GM21717 (cell line): ENCODE results near the gene TLX2.

Source experiments
- ATAC-seq: cut with Tn5 transposase; IDR thresholded peaks from one replicate; pipeline ENCODE4 v1.9.1; 2021; ENCODE audit warnings: mild to moderate bottlenecking, moderate library complexity; ENCODE audit not compliant: unreplicated experiment

The TLX2 gene

GRCh38 chr2:74530239-74531187 lies 16.3 kb downstream of the TLX2 start:
- peak; percentile 30 for ATAC-seq

- no peak for ATAC-seq
Observed at GRCh38 chr2:74531666-74532065, 17.4 kb downstream of the TLX2 start.

- ATAC-seq, result no peak
Observed at GRCh38 chr2:74532222-74532621, 18.0 kb downstream of the TLX2 start.

GRCh38 chr2:74533464-74533863 lies 19.2 kb downstream of the TLX2 start:
- ATAC-seq, result no peak

- no peak for ATAC-seq
Observed at GRCh38 chr2:74534411-74534810, 20.2 kb downstream of the TLX2 start.

- no peak for ATAC-seq
Observed at GRCh38 chr2:74535440-74535965, 21.3 kb downstream of the TLX2 start.

GRCh38 chr2:74536166-74536950 lies 22.1 kb downstream of the TLX2 start:
- no peak for ATAC-seq

- ATAC-seq, result no peak
Observed at GRCh38 chr2:74537140-74537539, 22.9 kb downstream of the TLX2 start.

GRCh38 chr2:74538881-74539339 lies 24.7 kb downstream of the TLX2 start:
- no peak for ATAC-seq

- no peak for ATAC-seq
Observed at GRCh38 chr2:74540291-74540690, 26.0 kb downstream of the TLX2 start.

- no peak for ATAC-seq
Observed at GRCh38 chr2:74542978-74543377, 28.7 kb downstream of the TLX2 start.

GRCh38 chr2:74544634-74545033 lies 30.4 kb downstream of the TLX2 start:
- ATAC-seq, result no peak

- ATAC-seq, result no peak
Observed at GRCh38 chr2:74546004-74546403, 31.8 kb downstream of the TLX2 start.

- ATAC-seq, result no peak
Observed at GRCh38 chr2:74548285-74548899, 34.1 kb downstream of the TLX2 start.

GRCh38 chr2:74548900-74549826 lies 34.9 kb downstream of the TLX2 start:
- no peak for ATAC-seq

- no peak for ATAC-seq
Observed at GRCh38 chr2:74550231-74550630, 36.0 kb downstream of the TLX2 start.

- no peak for ATAC-seq
Observed at GRCh38 chr2:74551530-74551929, 37.3 kb downstream of the TLX2 start.

GRCh38 chr2:74551942-74552913 lies 38.0 kb downstream of the TLX2 start:
- no peak for ATAC-seq
